Stimulated activated memory B cell treated with anti-CD40 and anti-IgM and Interleukin-4, amounts not matched to agents 10 μg/mL and 1 μg/mL and 100 μg/mL, for 72 hours (primary cell): ENCODE data around the gene FHIT.

ENCODE experiments used
- ATAC-seq: fragments of 150-1000 bp; cut with Tn5 transposase; 2 replicates; pipeline ENCODE4 v1.10.0; 2021
- H3K27ac Mint-ChIP-seq: one replicate; pipeline ENCODE4 v1.8.0; 2022; ENCODE audit warnings: mild to moderate bottlenecking, mixed read lengths
- H3K27me3 Mint-ChIP-seq: one replicate; pipeline ENCODE4 v1.8.0; 2022; ENCODE audit warnings: mixed read lengths
- H3K36me3 Mint-ChIP-seq: one replicate; pipeline ENCODE4 v1.8.0; 2022; ENCODE audit warnings: mixed read lengths
- H3K4me1 Mint-ChIP-seq: one replicate; pipeline ENCODE4 v1.8.0; 2022; ENCODE audit warnings: mixed read lengths
- H3K4me3 Mint-ChIP-seq: one replicate; pipeline ENCODE4 v1.8.0; 2022; ENCODE audit warnings: mild to moderate bottlenecking, moderate library complexity, mixed read lengths
- H3K9me3 Mint-ChIP-seq: one replicate; pipeline ENCODE4 v1.8.0; 2022; ENCODE audit warnings: mixed read lengths

The FHIT gene

DNA sequence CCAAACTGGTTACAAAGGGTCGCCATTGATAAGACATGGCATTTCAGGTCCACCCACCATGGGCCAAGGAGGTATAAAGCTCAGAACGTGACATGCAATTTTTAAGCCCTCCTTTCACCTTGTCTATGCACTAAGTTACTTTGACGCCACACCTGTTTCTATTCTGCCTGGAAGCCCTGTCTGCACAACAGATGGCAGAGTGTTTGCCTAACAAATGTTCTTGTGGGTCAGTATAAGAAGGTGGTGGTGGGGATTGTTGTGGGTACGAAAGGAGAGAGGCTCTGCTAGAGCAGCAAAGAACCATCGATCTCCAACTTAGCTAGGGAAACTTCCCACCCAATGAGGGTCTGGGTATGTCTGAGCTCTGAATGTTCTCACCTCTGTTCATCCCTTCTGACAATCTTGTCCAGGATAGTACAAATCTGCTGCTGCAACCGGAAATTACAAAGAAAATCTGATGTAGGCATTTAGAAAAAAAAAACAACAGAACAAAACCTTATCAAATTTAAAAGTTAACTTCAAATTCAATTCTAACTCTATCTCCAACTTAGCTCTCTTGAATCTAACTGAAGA, 1256.4 kb downstream of the FHIT start:
- Mint-ChIP-seq H3K36me3 (no peaks in the 10 kb centered on the region), H3K27ac (no peak overlapping the region), H3K4me3 (no peak overlapping the region), H3K27me3 (peaks cover 20% of the 10 kb centered on the region), H3K9me3 (no peaks in the 10 kb centered on the region), H3K4me1 (no peaks in the 10 kb centered on the region)
- ATAC-seq = no peak

DNA sequence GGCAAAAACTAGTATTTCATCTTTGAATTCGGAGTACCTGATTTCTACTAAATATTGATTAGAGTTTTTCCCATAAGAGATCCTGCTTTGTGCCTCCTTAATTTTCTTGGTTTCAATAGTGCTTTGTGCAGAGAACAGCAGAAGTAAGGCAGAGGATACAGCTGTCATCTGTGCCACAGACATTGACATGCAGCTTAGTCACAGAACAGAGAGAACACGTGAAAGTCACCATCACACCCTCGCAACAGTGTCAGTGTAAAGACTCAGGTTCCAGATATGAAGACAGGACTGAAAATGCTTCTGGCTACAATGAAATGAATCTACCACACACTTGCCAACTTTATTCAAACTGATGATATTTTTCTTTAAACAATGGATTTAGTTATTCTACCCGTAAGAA, 1258.7 kb downstream of the FHIT start:
- no peaks in the 10 kb centered on the region for H3K9me3 Mint-ChIP-seq
- H3K27me3 Mint-ChIP-seq = peaks cover 20% of the 10 kb centered on the region
- no peak overlapping the region for H3K27ac Mint-ChIP-seq
- no peaks in the 10 kb centered on the region for H3K36me3 Mint-ChIP-seq
- no peak overlapping the region for H3K4me3 Mint-ChIP-seq
- no peak for ATAC-seq
- no peaks in the 10 kb centered on the region for H3K4me1 Mint-ChIP-seq

DNA sequence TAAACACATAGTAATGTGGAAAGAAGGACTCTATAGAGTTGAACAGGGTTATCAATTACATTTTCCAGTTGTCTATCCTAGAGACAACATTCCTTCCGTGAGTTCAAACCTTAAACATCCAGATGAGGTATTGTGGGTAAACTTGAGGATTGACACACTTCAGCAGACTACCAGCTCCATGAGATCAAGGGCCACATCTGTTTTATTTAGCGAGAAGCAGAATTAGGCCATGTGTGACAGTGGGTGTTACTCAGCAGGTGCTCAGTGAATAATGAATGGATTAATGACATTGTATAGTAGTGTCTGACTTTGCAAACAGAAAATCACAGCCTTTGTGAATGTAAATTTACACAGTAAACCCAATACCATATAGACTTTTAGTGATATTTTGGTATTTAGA, 1260.3 kb downstream of the FHIT start:
- Mint-ChIP-seq H3K36me3 (no peaks in the 10 kb centered on the region), H3K27ac (no peak overlapping the region)

DNA sequence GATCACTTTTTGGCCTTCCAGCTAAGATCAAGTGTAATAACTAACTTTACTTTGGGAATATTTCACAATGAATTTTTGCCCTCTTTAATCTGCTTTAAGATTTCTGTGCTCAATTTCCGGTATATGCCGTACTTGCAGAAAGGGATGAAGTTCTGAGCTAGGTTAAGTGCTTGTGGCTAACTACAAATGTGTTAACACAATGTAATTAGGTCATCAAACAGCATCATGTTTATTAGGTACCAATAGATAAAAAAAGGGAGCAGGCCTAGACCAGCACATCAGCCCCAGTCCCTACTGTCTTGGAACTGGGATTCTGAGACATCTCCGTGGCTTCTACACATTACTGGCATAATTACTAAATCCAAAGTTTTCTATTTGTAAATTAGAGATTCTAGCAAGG, 1268.7 kb downstream of the FHIT start:
- no peaks in the 10 kb centered on the region for H3K27me3 Mint-ChIP-seq
- peaks cover 8% of the 10 kb centered on the region for H3K4me1 Mint-ChIP-seq
- no peak for ATAC-seq
- H3K36me3 Mint-ChIP-seq = no peaks in the 10 kb centered on the region
- H3K27ac Mint-ChIP-seq = no peak overlapping the region
- no peaks in the 10 kb centered on the region for H3K9me3 Mint-ChIP-seq
- H3K4me3 Mint-ChIP-seq = no peak overlapping the region

More for the DNA sequence above, 1260.3 kb downstream of the FHIT start:
- peaks cover 2% of the 10 kb centered on the region for H3K4me1 Mint-ChIP-seq
- no peaks in the 10 kb centered on the region for H3K9me3 Mint-ChIP-seq
- no peak overlapping the region for H3K4me3 Mint-ChIP-seq
- peaks cover 18% of the 10 kb centered on the region for H3K27me3 Mint-ChIP-seq
- peak; percentile 27 for ATAC-seq

DNA sequence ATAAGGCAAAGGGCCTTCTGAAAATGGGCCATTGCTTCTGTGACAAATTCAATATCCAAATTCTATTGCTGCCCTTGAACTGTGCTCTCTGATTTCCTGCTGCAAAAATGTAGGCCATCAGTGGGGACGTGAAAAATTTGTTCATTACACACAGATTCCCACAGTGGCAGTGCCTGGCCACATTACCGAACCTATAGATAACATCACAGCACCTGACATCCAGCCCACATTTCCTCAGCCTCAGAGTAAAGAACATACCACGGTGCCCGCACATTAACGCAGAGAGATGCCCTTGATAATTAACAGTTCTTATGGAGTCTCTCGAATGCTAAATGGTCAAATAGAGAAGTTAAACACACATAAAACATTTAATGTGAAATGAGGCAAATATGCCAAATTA, 1269.9 kb downstream of the FHIT start:
- no peak overlapping the region for H3K27ac Mint-ChIP-seq
- no peaks in the 10 kb centered on the region for H3K27me3 Mint-ChIP-seq
- H3K36me3 Mint-ChIP-seq = no peaks in the 10 kb centered on the region
- no peak overlapping the region for H3K4me3 Mint-ChIP-seq
- H3K9me3 Mint-ChIP-seq = no peaks in the 10 kb centered on the region
- peaks cover 8% of the 10 kb centered on the region for H3K4me1 Mint-ChIP-seq
- ATAC-seq = no peak

DNA sequence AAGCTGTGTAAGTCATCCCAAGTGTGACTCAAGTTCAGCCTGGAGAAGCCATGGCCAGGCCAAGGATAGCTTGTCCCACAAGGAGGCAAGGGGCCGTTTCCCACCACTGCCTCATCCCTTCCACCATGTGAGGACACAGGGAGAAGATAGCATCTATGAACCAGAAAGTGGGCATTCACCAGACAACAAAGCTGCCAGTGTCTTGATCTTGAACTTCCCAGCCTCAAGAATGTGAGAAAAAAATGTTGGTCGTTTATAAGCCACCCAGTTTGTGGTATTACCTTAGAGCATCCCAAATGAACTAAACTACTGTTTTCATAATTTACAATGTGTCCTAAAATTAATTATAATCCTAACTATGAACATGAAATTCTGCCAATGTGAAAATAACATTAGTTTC, 1270.7 kb downstream of the FHIT start:
- H3K36me3 Mint-ChIP-seq = no peaks in the 10 kb centered on the region
- no peak for ATAC-seq
- H3K4me3 Mint-ChIP-seq = no peak overlapping the region
- peaks cover 2% of the 10 kb centered on the region for H3K4me1 Mint-ChIP-seq
- no peaks in the 10 kb centered on the region for H3K27me3 Mint-ChIP-seq
- H3K9me3 Mint-ChIP-seq = no peaks in the 10 kb centered on the region
- no peak overlapping the region for H3K27ac Mint-ChIP-seq

DNA sequence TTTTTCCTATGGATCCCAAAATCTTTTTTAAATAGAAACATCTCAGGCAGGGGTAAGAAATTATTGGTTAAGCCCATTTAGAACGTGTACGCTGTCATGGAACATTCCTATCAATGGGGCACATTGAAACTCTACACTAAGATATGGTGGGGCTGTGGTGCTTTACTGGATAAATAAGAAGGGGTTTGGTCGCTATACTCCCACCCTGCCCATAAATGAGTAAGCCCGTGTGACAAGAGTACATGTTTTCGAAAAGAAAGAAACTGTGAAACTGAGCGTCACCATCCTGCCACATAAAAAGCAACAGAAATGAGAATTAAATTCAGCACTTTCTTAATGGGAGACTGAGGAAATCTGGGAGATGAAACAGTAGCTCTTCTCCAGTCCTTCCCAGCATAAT, 1271.7 kb downstream of the FHIT start:
- ATAC-seq = no peak
- no peaks in the 10 kb centered on the region for H3K27me3 Mint-ChIP-seq
- H3K4me3 Mint-ChIP-seq = no peak overlapping the region
- no peaks in the 10 kb centered on the region for H3K9me3 Mint-ChIP-seq
- H3K36me3 Mint-ChIP-seq = no peaks in the 10 kb centered on the region
- H3K27ac Mint-ChIP-seq = no peak overlapping the region
- no peaks in the 10 kb centered on the region for H3K4me1 Mint-ChIP-seq

DNA sequence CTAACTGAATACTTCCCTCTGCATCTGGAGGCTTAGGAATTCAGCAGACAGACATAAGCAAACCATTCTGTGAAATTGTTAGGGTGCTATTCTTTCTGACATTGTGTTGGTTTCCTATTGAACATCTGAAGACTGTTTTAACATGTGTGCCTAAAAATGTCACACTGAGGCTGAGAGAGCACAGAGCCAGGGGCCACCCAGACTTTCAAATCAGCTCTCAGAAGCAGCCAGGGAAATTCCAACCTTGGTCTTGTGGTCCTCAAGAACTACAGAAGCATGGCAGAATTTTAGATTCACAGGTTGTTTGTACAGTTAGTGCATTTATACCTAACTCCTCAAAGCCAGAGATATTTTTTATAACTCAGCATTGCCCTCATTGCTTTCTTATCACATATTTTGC, 1272.3 kb downstream of the FHIT start:
- Mint-ChIP-seq H3K9me3 (no peaks in the 10 kb centered on the region), H3K4me1 (no peaks in the 10 kb centered on the region), H3K27ac (no peak overlapping the region), H3K4me3 (no peak overlapping the region), H3K27me3 (no peaks in the 10 kb centered on the region), H3K36me3 (no peaks in the 10 kb centered on the region)
- ATAC-seq = peak; percentile 58

DNA sequence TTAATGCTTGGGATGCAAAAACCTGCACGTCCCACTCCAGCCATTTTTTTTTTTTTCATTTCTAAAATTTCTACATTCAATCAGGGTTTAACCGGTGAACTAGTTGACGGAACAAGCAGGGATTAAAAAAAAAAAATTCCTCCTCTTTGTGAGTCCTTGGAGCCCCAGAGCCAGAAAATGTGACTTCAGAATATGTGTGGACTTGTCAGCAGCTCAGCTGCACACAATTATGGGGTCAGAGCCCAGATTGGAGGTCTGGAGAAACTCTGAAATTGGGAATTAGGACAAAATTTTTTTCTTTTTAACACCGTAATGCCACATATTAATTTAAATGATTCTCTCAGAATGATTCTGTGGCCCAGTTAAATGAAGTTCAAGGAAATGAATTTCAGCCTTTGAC, 1280.5 kb downstream of the FHIT start:
- no peaks in the 10 kb centered on the region for H3K4me1 Mint-ChIP-seq
- no peak overlapping the region for H3K27ac Mint-ChIP-seq
- H3K36me3 Mint-ChIP-seq = no peaks in the 10 kb centered on the region
- no peaks in the 10 kb centered on the region for H3K27me3 Mint-ChIP-seq
- H3K4me3 Mint-ChIP-seq = no peak overlapping the region
- ATAC-seq = no peak
- peaks cover 4% of the 10 kb centered on the region for H3K9me3 Mint-ChIP-seq

DNA sequence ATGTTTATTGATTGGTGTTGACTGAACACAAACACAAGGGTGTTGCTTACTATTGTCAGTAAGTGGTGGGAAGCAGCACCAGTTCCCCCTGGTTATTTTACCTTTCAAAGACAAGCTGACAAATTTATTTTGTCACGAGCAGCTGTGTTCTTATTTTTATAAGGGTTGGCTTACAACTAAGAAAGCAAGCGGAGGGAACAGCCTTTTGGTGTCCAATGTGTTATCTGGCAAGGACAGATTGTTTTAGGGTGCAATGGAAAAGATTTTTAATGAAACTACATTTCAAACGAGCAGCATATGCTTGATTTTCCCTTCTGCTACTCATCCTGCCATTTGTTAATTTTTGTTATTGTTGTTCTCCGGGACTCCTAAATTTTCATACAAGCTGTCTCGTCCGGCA, 1280.9 kb downstream of the FHIT start:
- no peaks in the 10 kb centered on the region for H3K27me3 Mint-ChIP-seq
- H3K9me3 Mint-ChIP-seq = peaks cover 4% of the 10 kb centered on the region
- H3K27ac Mint-ChIP-seq = no peak overlapping the region
- ATAC-seq = no peak
- H3K36me3 Mint-ChIP-seq = no peaks in the 10 kb centered on the region
- H3K4me3 Mint-ChIP-seq = no peak overlapping the region
- H3K4me1 Mint-ChIP-seq = no peaks in the 10 kb centered on the region

DNA sequence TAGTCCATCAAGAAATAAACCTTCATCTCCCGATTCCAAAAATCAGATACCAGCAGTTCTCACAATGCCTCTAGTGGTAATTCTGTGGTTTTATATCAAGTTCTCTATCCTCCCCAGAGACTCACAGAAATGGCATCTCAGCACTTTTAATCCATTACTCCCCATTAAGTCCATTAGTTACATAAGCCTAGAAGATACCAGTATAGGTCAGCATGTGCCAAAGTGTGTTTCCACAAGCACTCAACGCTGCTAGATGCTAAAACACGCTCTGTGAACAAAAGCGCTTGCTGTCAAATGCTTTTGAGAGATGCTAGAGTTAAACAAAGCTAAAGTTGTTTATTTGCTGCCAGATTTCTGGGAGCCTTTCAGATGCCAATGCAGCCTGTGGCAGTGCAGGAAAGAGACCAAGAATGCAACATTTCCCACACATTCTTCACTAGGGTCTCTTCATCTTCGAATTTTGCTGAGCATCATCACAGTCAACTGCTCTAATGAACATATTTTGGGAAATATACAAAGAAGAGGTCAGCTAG, 1282.7 kb downstream of the FHIT start:
- Mint-ChIP-seq H3K27me3 (no peaks in the 10 kb centered on the region), H3K4me3 (no peak overlapping the region), H3K9me3 (peaks cover 4% of the 10 kb centered on the region), H3K36me3 (no peaks in the 10 kb centered on the region), H3K4me1 (no peaks in the 10 kb centered on the region), H3K27ac (no peak overlapping the region)
- ATAC-seq = no peak

DNA sequence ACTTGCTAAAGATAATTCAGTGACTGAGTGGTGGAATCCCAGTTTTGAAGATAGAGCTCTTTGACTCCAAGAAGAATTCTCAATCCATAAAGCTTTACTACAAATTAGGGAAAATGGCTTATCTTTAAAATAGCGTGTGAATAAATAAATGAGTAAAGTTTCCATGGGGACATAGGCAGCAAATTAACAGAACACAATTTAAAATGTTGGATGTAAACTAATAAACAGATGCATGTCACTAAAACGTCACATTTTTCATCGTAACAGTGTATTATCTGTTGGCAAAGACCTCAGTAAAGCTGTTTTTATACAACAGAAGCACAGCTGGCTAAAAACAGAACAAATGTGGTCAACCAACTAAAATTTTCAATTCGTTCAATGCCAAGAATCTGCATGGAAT, 1287.6 kb downstream of the FHIT start:
- Mint-ChIP-seq H3K27me3 (no peaks in the 10 kb centered on the region), H3K27ac (no peak overlapping the region), H3K36me3 (no peaks in the 10 kb centered on the region), H3K9me3 (no peaks in the 10 kb centered on the region), H3K4me3 (no peak overlapping the region), H3K4me1 (no peaks in the 10 kb centered on the region)
- no peak for ATAC-seq

DNA sequence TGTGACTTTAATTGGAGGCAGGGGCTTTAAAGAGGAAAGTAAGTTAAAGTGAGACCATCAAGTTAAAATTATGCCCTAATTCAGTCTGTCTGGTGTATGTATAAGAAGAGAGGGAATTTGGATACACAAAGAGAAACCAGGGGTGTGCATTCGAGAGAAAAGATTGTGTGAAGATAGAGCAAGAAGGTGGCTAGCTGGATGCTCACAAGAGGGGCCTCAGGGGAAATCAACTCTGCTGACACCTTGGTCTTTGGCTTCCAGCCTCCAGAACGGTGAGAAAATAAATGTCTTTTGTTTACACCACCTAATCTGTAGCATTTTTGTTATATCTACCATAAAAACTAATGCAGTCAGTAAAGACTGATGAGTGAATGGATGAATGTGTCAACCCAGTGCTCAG, 1294.1 kb downstream of the FHIT start:
- H3K27ac Mint-ChIP-seq = no peak overlapping the region
- H3K27me3 Mint-ChIP-seq = peaks cover 20% of the 10 kb centered on the region

DNA sequence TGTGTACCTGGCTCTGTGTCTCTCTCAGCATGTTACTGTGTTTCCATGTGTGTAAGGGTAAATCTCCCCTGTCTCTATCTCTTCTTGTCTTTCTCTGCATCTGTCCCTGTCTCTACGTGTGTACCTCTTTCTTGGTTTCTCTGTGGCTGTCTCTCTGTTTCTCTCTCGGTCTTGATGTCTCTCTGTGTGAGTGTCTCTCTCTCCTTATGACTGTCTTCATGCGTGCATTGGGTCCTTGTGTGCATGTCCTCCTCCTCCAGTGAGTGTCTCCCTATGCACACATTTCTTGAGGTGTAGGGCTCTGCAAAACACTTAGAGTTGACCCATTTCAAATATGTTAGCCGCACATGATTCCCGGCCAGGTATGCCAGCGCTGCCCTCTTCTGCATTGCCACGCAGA, 1298.1 kb downstream of the FHIT start:
- no peak overlapping the region for H3K4me3 Mint-ChIP-seq
- no peak overlapping the region for H3K27ac Mint-ChIP-seq
- peaks cover 6% of the 10 kb centered on the region for H3K9me3 Mint-ChIP-seq
- H3K36me3 Mint-ChIP-seq = no peaks in the 10 kb centered on the region
- ATAC-seq = no peak
- H3K27me3 Mint-ChIP-seq = peaks cover 46% of the 10 kb centered on the region
- no peaks in the 10 kb centered on the region for H3K4me1 Mint-ChIP-seq

More for the DNA sequence above, 1294.1 kb downstream of the FHIT start:
- ATAC-seq = no peak
- Mint-ChIP-seq H3K4me1 (no peaks in the 10 kb centered on the region), H3K4me3 (no peak overlapping the region), H3K9me3 (peaks cover 3% of the 10 kb centered on the region), H3K36me3 (no peaks in the 10 kb centered on the region)

DNA sequence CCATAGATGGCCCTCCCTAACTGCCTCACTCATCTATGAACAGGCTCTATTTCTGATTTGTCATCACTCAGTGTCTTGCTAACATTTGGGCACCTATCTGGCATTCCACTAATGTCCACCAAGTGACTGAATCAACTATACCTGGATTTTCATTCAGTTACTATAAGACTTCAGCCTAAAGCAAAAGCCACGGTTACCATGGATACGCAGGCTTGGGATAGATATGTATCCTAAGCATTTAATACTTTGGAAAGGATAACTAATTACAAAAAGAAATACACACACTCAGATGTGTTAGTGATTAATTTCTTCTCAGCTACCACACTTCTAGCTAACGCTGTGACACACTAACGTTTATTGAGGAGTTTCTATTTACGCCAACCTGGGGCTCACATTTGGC, 1301.9 kb downstream of the FHIT start:
- H3K4me3 Mint-ChIP-seq = no peak overlapping the region
- H3K27me3 Mint-ChIP-seq = peaks cover 37% of the 10 kb centered on the region
- peaks cover 6% of the 10 kb centered on the region for H3K9me3 Mint-ChIP-seq
- no peak overlapping the region for H3K27ac Mint-ChIP-seq
- no peaks in the 10 kb centered on the region for H3K36me3 Mint-ChIP-seq
- ATAC-seq = no peak
- no peaks in the 10 kb centered on the region for H3K4me1 Mint-ChIP-seq

DNA sequence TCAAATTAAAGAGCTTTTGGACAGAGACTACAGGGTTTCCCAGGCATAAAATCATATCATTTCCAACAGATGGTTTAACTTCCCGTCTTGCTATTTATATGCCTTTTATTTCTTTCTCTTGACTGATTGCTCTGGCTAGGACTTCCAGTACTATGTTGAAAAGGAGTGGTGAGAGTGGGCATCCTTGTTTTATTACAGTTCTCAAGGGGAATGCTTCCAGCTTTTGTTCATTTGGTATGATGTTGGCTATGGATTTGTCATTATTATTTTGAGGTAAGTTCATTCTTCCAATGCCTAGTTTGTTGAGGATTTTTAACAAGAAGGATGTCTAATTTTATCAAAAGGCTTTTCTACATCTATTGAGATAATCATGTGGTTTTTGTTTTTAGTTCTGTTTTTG, 1304.9 kb downstream of the FHIT start:
- Mint-ChIP-seq H3K27ac (no peak overlapping the region), H3K36me3 (no peaks in the 10 kb centered on the region), H3K4me3 (no peak overlapping the region), H3K4me1 (peaks cover 2% of the 10 kb centered on the region), H3K9me3 (peaks cover 3% of the 10 kb centered on the region), H3K27me3 (peaks cover 18% of the 10 kb centered on the region)
- ATAC-seq = no peak

DNA sequence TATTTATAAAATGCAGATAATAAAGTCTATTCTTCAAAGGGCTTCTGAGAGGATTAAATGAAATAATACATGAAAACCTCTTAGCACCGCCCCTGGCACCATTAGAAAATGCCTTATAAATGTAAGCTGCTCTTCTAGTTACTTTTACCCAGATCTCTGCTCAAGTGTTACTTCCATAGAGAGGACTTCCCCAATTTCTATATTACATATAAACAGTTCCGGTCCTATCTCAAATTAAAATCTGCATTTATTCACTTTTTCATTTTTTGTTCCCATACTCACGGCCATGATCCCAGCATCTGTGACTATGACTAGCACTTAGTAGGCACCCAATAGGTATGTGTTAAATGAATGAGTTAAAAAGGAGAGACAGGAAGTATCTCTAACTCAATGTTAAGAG, 1310.5 kb downstream of the FHIT start:
- Mint-ChIP-seq H3K4me1 (peaks cover 16% of the 10 kb centered on the region), H3K4me3 (no peak overlapping the region), H3K36me3 (no peaks in the 10 kb centered on the region), H3K9me3 (no peaks in the 10 kb centered on the region), H3K27ac (no peak overlapping the region), H3K27me3 (no peaks in the 10 kb centered on the region)
- no peak for ATAC-seq
